ENCODE data around the gene PTPRK.

The PTPRK gene

DNA sequence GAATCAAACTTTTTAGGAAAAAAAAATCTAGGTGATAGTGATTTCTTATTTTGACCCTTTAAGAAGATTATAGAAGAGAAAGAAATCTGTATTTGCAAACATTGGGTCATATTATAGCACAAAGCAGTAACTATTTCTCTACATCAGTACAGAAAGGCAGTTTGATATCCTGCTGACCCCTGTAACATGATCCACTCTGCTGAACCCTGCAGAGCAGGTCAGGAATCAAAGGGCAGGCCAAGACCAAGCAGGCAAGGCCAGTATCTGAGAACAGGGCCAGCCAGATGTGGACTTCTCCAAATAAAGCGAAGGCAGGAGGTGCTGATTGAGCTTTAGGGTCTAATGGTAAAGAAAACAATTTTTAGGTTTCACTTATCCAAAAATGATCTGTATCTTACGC is 239.4 kb downstream of the PTPRK start:
- H3K27me3 ChIP-seq (ENCODE audit: control insufficient read depth in 1 of 2, insufficient read depth in 2 of 2, low read length in 2 of 2) = no peaks in the 10 kb centered on the region
- H3K4me3 ChIP-seq (ENCODE audit: low read depth in 1 of 2, low read length in 2 of 2) = no peak overlapping the region
- no peaks in the 10 kb centered on the region for H3K9me3 ChIP-seq (ENCODE audit: control insufficient read depth in 1 of 2, low read length in 2 of 2)
- no peak overlapping the region for H3K9ac ChIP-seq (ENCODE audit: low read depth in 1 of 2, low read length in 2 of 2)
- no peak overlapping the region for H3K27ac ChIP-seq (ENCODE audit: low read depth, low read length)
- no peaks in the 10 kb centered on the region for H3K36me3 ChIP-seq (ENCODE audit: control insufficient read depth in 1 of 2, insufficient read depth in 2 of 2, low read length in 2 of 2)
- H3K4me1 ChIP-seq (ENCODE audit: control insufficient read depth in 1 of 2, insufficient read depth in 2 of 2, low read length in 2 of 2) = peaks cover 0 to 4% of the 10 kb centered on the region in 2 donors

- Histone ChIP-seq H3K4me3 (ENCODE audit: low read depth in 1 of 2, low read length in 2 of 2) (no peak overlapping the region), H3K27ac (ENCODE audit: low read depth, low read length) (no peak overlapping the region), H3K27me3 (ENCODE audit: control insufficient read depth in 1 of 2, insufficient read depth in 2 of 2, low read length in 2 of 2) (no peaks in the 10 kb centered on the region), H3K4me1 (ENCODE audit: control insufficient read depth in 1 of 2, insufficient read depth in 2 of 2, low read length in 2 of 2) (peaks cover 0 to 4% of the 10 kb centered on the region in 2 donors), H3K9ac (ENCODE audit: low read depth in 1 of 2, low read length in 2 of 2) (no peak overlapping the region), H3K36me3 (ENCODE audit: control insufficient read depth in 1 of 2, insufficient read depth in 2 of 2, low read length in 2 of 2) (no peaks in the 10 kb centered on the region), H3K9me3 (ENCODE audit: control insufficient read depth in 1 of 2, low read length in 2 of 2) (no peaks in the 10 kb centered on the region)
Measured at GRCh38 chr6:128280066-128280465, 240.3 kb downstream of the PTPRK start.

- Histone ChIP-seq H3K27me3 (ENCODE audit: control insufficient read depth in 1 of 2, insufficient read depth in 2 of 2, low read length in 2 of 2) (no peaks in the 10 kb centered on the region), H3K9ac (ENCODE audit: low read depth in 1 of 2, low read length in 2 of 2) (no peak overlapping the region), H3K4me1 (ENCODE audit: control insufficient read depth in 1 of 2, insufficient read depth in 2 of 2, low read length in 2 of 2) (peaks cover 0 to 4% of the 10 kb centered on the region in 2 donors), H3K4me3 (ENCODE audit: low read depth in 1 of 2, low read length in 2 of 2) (no peak overlapping the region), H3K9me3 (ENCODE audit: control insufficient read depth in 1 of 2, low read length in 2 of 2) (no peaks in the 10 kb centered on the region), H3K27ac (ENCODE audit: low read depth, low read length) (no peak overlapping the region), H3K36me3 (ENCODE audit: control insufficient read depth in 1 of 2, insufficient read depth in 2 of 2, low read length in 2 of 2) (no peaks in the 10 kb centered on the region)
Measured at GRCh38 chr6:128278836-128279235, 241.6 kb downstream of the PTPRK start.

DNA sequence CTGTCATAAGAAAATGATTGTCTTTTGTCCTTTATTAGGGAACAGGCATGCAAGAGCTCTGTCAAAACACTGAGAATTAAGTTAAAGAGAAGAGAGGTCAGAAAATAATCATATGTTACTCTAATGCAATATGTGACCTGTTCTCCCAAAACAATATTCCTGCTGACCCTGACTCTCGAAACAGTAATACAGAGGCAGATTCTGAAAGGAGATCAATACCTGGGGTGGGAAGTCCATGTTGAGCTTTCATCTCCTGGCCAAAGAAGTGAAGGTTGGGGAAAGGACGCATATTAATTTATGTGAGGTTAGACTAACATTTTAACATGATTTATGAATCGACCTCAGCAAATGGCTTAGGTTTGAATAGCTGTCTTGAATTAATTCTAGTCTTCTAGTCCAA is 243.0 kb downstream of the PTPRK start:
- no peak overlapping the region for H3K27ac ChIP-seq (ENCODE audit: low read depth, low read length)

DNA sequence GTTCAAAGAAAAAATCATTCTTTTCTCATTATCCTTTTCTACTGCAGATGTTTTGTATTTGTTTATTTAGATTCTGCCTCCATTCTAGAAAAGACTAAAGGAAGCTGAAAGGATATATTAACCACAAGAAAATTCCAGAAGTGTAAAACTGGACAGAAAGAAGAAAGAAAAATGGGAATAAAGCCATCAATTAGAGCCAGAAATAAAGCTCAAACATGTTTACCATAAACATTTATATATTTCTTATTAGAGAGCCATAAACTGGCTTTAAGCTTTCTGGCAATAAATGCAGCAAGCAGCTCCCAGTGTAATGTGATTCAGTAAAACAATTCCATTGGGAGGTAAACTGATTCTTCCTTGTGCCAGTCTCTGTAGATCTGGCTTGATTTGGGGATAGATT is 244.1 kb downstream of the PTPRK start:
- H3K36me3 ChIP-seq (ENCODE audit: control insufficient read depth in 1 of 2, insufficient read depth in 2 of 2, low read length in 2 of 2) = no peaks in the 10 kb centered on the region
- H3K4me1 ChIP-seq (ENCODE audit: control insufficient read depth in 1 of 2, insufficient read depth in 2 of 2, low read length in 2 of 2) = no peaks in the 10 kb centered on the region
- no peaks in the 10 kb centered on the region for H3K9me3 ChIP-seq (ENCODE audit: control insufficient read depth in 1 of 2, low read length in 2 of 2)
- no peaks in the 10 kb centered on the region for H3K27me3 ChIP-seq (ENCODE audit: control insufficient read depth in 1 of 2, insufficient read depth in 2 of 2, low read length in 2 of 2)
- no peak overlapping the region for H3K4me3 ChIP-seq (ENCODE audit: low read depth in 1 of 2, low read length in 2 of 2)
- H3K9ac ChIP-seq (ENCODE audit: low read depth in 1 of 2, low read length in 2 of 2) = no peak overlapping the region
- no peak overlapping the region for H3K27ac ChIP-seq (ENCODE audit: low read depth, low read length)

More for the DNA sequence above, 243.0 kb downstream of the PTPRK start:
- Histone ChIP-seq H3K4me3 (ENCODE audit: low read depth in 1 of 2, low read length in 2 of 2) (no peak overlapping the region), H3K36me3 (ENCODE audit: control insufficient read depth in 1 of 2, insufficient read depth in 2 of 2, low read length in 2 of 2) (no peaks in the 10 kb centered on the region), H3K9ac (ENCODE audit: low read depth in 1 of 2, low read length in 2 of 2) (no peak overlapping the region), H3K9me3 (ENCODE audit: control insufficient read depth in 1 of 2, low read length in 2 of 2) (no peaks in the 10 kb centered on the region), H3K27me3 (ENCODE audit: control insufficient read depth in 1 of 2, insufficient read depth in 2 of 2, low read length in 2 of 2) (no peaks in the 10 kb centered on the region), H3K4me1 (ENCODE audit: control insufficient read depth in 1 of 2, insufficient read depth in 2 of 2, low read length in 2 of 2) (no peaks in the 10 kb centered on the region)

GRCh38 chr6:128275681-128276080 is 244.7 kb downstream of the PTPRK start:
- Histone ChIP-seq H3K4me3 (ENCODE audit: low read depth in 1 of 2, low read length in 2 of 2) (no peak overlapping the region), H3K27ac (ENCODE audit: low read depth, low read length) (no peak overlapping the region), H3K4me1 (ENCODE audit: control insufficient read depth in 1 of 2, insufficient read depth in 2 of 2, low read length in 2 of 2) (no peaks in the 10 kb centered on the region), H3K9me3 (ENCODE audit: control insufficient read depth in 1 of 2, low read length in 2 of 2) (no peaks in the 10 kb centered on the region), H3K27me3 (ENCODE audit: control insufficient read depth in 1 of 2, insufficient read depth in 2 of 2, low read length in 2 of 2) (no peaks in the 10 kb centered on the region), H3K9ac (ENCODE audit: low read depth in 1 of 2, low read length in 2 of 2) (no peak overlapping the region), H3K36me3 (ENCODE audit: control insufficient read depth in 1 of 2, insufficient read depth in 2 of 2, low read length in 2 of 2) (no peaks in the 10 kb centered on the region)

GRCh38 chr6:128275030-128275429 is 245.4 kb downstream of the PTPRK start:
- no peak overlapping the region for H3K27ac ChIP-seq (ENCODE audit: low read depth, low read length)
- no peaks in the 10 kb centered on the region for H3K27me3 ChIP-seq (ENCODE audit: control insufficient read depth in 1 of 2, insufficient read depth in 2 of 2, low read length in 2 of 2)
- no peaks in the 10 kb centered on the region for H3K9me3 ChIP-seq (ENCODE audit: control insufficient read depth in 1 of 2, low read length in 2 of 2)
- H3K9ac ChIP-seq (ENCODE audit: low read depth in 1 of 2, low read length in 2 of 2) = no peak overlapping the region
- no peak overlapping the region for H3K4me3 ChIP-seq (ENCODE audit: low read depth in 1 of 2, low read length in 2 of 2)
- peaks cover 0 to 5% of the 10 kb centered on the region in 2 donors for H3K4me1 ChIP-seq (ENCODE audit: control insufficient read depth in 1 of 2, insufficient read depth in 2 of 2, low read length in 2 of 2)
- H3K36me3 ChIP-seq (ENCODE audit: control insufficient read depth in 1 of 2, insufficient read depth in 2 of 2, low read length in 2 of 2) = no peaks in the 10 kb centered on the region

- Histone ChIP-seq H3K27me3 (ENCODE audit: control insufficient read depth in 1 of 2, insufficient read depth in 2 of 2, low read length in 2 of 2) (no peaks in the 10 kb centered on the region), H3K27ac (ENCODE audit: low read depth, low read length) (no peak overlapping the region), H3K9me3 (ENCODE audit: control insufficient read depth in 1 of 2, low read length in 2 of 2) (no peaks in the 10 kb centered on the region), H3K4me1 (ENCODE audit: control insufficient read depth in 1 of 2, insufficient read depth in 2 of 2, low read length in 2 of 2) (peaks cover 0 to 5% of the 10 kb centered on the region in 2 donors), H3K9ac (ENCODE audit: low read depth in 1 of 2, low read length in 2 of 2) (no peak overlapping the region), H3K36me3 (ENCODE audit: control insufficient read depth in 1 of 2, insufficient read depth in 2 of 2, low read length in 2 of 2) (no peaks in the 10 kb centered on the region), H3K4me3 (ENCODE audit: low read depth in 1 of 2, low read length in 2 of 2) (no peak overlapping the region)
Measured at GRCh38 chr6:128271527-128271926, 248.9 kb downstream of the PTPRK start.

DNA sequence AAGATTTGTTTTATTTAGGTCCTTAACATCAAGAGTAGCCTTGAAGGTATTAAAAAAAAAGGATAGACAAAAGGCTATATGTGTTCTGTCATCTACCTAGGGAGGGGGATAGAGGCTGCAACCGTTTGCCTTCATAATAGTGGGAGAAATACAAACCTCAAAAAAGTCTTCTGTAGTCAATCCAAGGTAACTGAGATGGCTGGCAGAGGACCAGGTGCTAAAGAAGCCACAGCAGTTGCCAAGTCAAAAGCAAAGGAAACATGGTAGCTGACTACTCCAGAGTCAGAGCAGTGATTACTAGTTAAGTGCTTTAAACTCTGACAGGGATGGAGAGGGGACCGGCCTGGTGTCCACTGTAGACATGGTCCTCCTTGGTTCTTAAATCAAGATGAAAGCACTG is 249.4 kb downstream of the PTPRK start:
- Histone ChIP-seq H3K27ac (ENCODE audit: low read depth, low read length) (no peak overlapping the region), H3K4me3 (ENCODE audit: low read depth in 1 of 2, low read length in 2 of 2) (no peak overlapping the region), H3K9ac (ENCODE audit: low read depth in 1 of 2, low read length in 2 of 2) (no peak overlapping the region)

DNA sequence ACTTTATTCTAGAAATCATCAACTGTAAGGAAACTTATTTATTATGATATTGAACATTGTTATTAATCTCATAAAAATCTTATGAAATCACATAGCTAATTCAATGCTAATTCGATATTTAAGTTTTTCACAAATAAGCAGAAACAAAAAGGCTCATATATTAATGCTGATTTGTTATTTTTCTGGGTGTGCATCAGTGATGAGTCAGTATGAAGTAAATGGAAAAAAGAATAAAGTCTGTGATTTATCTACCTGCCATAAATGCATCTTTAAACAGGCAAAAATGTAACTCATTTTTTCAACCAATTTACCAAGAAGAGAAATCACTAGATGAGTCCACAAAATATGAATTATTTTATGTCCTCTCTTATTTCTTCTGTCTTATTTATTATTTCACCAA is 253.5 kb downstream of the PTPRK start:
- Histone ChIP-seq H3K4me3 (ENCODE audit: low read depth in 1 of 2, low read length in 2 of 2) (no peak overlapping the region), H3K9ac (ENCODE audit: low read depth in 1 of 2, low read length in 2 of 2) (no peak overlapping the region), H3K27ac (ENCODE audit: low read depth, low read length) (no peak overlapping the region), H3K27me3 (ENCODE audit: control insufficient read depth in 1 of 2, insufficient read depth in 2 of 2, low read length in 2 of 2) (no peaks in the 10 kb centered on the region), H3K4me1 (ENCODE audit: control insufficient read depth in 1 of 2, insufficient read depth in 2 of 2, low read length in 2 of 2) (peaks cover 0 to 5% of the 10 kb centered on the region in 2 donors), H3K9me3 (ENCODE audit: control insufficient read depth in 1 of 2, low read length in 2 of 2) (no peaks in the 10 kb centered on the region), H3K36me3 (ENCODE audit: control insufficient read depth in 1 of 2, insufficient read depth in 2 of 2, low read length in 2 of 2) (peaks cover 0 to 6% of the 10 kb centered on the region in 2 donors)

More for the DNA sequence above, 249.4 kb downstream of the PTPRK start:
- Histone ChIP-seq H3K27me3 (ENCODE audit: control insufficient read depth in 1 of 2, insufficient read depth in 2 of 2, low read length in 2 of 2) (no peaks in the 10 kb centered on the region), H3K36me3 (ENCODE audit: control insufficient read depth in 1 of 2, insufficient read depth in 2 of 2, low read length in 2 of 2) (peaks cover 0 to 2% of the 10 kb centered on the region in 2 donors), H3K4me1 (ENCODE audit: control insufficient read depth in 1 of 2, insufficient read depth in 2 of 2, low read length in 2 of 2) (peaks cover 0 to 5% of the 10 kb centered on the region in 2 donors), H3K9me3 (ENCODE audit: control insufficient read depth in 1 of 2, low read length in 2 of 2) (no peaks in the 10 kb centered on the region)

GRCh38 chr6:128265706-128266105 is 254.7 kb downstream of the PTPRK start:
- Histone ChIP-seq H3K27ac (ENCODE audit: low read depth, low read length) (no peak overlapping the region), H3K27me3 (ENCODE audit: control insufficient read depth in 1 of 2, insufficient read depth in 2 of 2, low read length in 2 of 2) (no peaks in the 10 kb centered on the region), H3K4me3 (ENCODE audit: low read depth in 1 of 2, low read length in 2 of 2) (no peak overlapping the region), H3K36me3 (ENCODE audit: control insufficient read depth in 1 of 2, insufficient read depth in 2 of 2, low read length in 2 of 2) (peaks cover 0 to 6% of the 10 kb centered on the region in 2 donors), H3K9me3 (ENCODE audit: control insufficient read depth in 1 of 2, low read length in 2 of 2) (no peaks in the 10 kb centered on the region), H3K4me1 (ENCODE audit: control insufficient read depth in 1 of 2, insufficient read depth in 2 of 2, low read length in 2 of 2) (peaks cover 0 to 5% of the 10 kb centered on the region in 2 donors), H3K9ac (ENCODE audit: low read depth in 1 of 2, low read length in 2 of 2) (no peak overlapping the region)

Measured in duodenal mucosa (tissue), 2 donors.